H1 (cell line): ENCODE measurements around the gene AP4B1. TPM values are rescaled to one million over a fixed set of nuclear protein-coding genes. Genes with fewer than 3 reads are reported as not detected.

Experiments
- CTCF ChIA-PET: fragments of 300-600 bp; sonication (Branson Sonifier 250); formaldehyde crosslinking; loops from one replicate; lab custom pipeline; 2021; ENCODE audit not compliant: partially characterized antibody; lab: Charles Lee
- POLR2A ChIA-PET: fragments of 300-600 bp; sonication (Branson Sonifier 250); formaldehyde crosslinking; loops from one replicate; lab custom pipeline; 2021; ENCODE audit warnings: inconsistent platforms; ENCODE audit not compliant: partially characterized antibody; lab: Charles Lee
- DNase-seq, 2 experiments: peaks; one replicate each; pipeline versions ENCODE4 v3.0.0 to v3.0.0-alpha.2; 2010 to 2022; ENCODE audit warnings: low spot score in 2 of 2, low read depth in 1 of 2, mixed read lengths in 1 of 2
- FAIRE-seq: peaks from 2 replicates; lab custom pipeline; 2011; peaks lifted over from hg19 to GRCh38; lab: Jason Lieb, UNC
- H2AFZ ChIP-seq: 2 replicates; pipeline ENCODE4 v1.8.1; 2012; ENCODE audit warnings: low read length, inconsistent platforms
- H2AK5ac ChIP-seq: 2 replicates; pipeline ENCODE4 v1.6.1; 2013; ENCODE audit warnings: low read depth, low read length
- H2BK120ac ChIP-seq: replicated peaks from 2 replicates; pipeline ENCODE3; 2013; ENCODE audit warnings: low read depth, low read length, inconsistent platforms
- H2BK12ac ChIP-seq: 2 replicates; pipeline ENCODE4 v1.6.1; 2013; ENCODE audit warnings: low read depth, low read length
- H2BK15ac ChIP-seq: 2 replicates; pipeline ENCODE4 v1.6.1; 2013; ENCODE audit warnings: low read length
- H2BK20ac ChIP-seq: 2 replicates; pipeline ENCODE4 v1.6.1; 2013; ENCODE audit warnings: low read length
- H2BK5ac ChIP-seq: 2 replicates; pipeline ENCODE4 v1.6.1; 2013; ENCODE audit warnings: low read depth, low read length
- H3K14ac ChIP-seq: 2 replicates; pipeline ENCODE4 v1.6.1; 2013; ENCODE audit warnings: inconsistent platforms; ENCODE audit not compliant: insufficient read length
- H3K18ac ChIP-seq: 2 replicates; pipeline ENCODE4 v1.6.1; 2013; ENCODE audit warnings: low read length; ENCODE audit errors: extremely low read depth
- H3K23ac ChIP-seq: 2 replicates; pipeline ENCODE4 v1.6.1; 2013; ENCODE audit warnings: inconsistent platforms; ENCODE audit not compliant: insufficient read length
- H3K23me2 ChIP-seq: 2 replicates; pipeline ENCODE4 v1.6.1; 2013; ENCODE audit warnings: low read depth, low read length
- H3K27ac ChIP-seq: 2 replicates; pipeline ENCODE4 v1.6.1; 2011; ENCODE audit warnings: low read depth, low read length, inconsistent platforms
- H3K27me3 ChIP-seq, 4 experiments: replicated peaks in 1 of 4; 1 replicate in 1 of 4; 2 replicates in 3 of 4; pipeline versions ENCODE4 v1.6.1 to v1.8.1; 2011 to 2013; ENCODE audit warnings: low read length in 3 of 4, mild to moderate bottlenecking in 3 of 4, inconsistent platforms in 2 of 4, mixed read lengths in 2 of 4, moderate library complexity in 1 of 4; ENCODE audit not compliant: control insufficient read depth in 3 of 4, insufficient read depth in 3 of 4; ENCODE audit errors: extremely low read depth in 1 of 4
- H3K36me3 ChIP-seq, 4 experiments: 2 replicates each; pipeline versions ENCODE4 v1.6.1 to v1.8.1; 2011 to 2013; ENCODE audit warnings: mild to moderate bottlenecking in 4 of 4, low read length in 3 of 4, moderate library complexity in 2 of 4, control low read depth in 1 of 4, inconsistent platforms in 1 of 4; ENCODE audit not compliant: insufficient read depth in 4 of 4, control insufficient read depth in 2 of 4
- H3K4ac ChIP-seq: replicated peaks from 2 replicates; pipeline ENCODE3; 2013; ENCODE audit warnings: low read length, low read depth, mixed read lengths, inconsistent platforms; ENCODE audit not compliant: insufficient read length
- H3K4me1 ChIP-seq, 4 experiments: replicated peaks in 1 of 4; 1 replicate in 1 of 4; 2 replicates in 3 of 4; pipeline versions ENCODE4 v1.6.1 to v1.8.1; 2011 to 2013; ENCODE audit warnings: low read length in 3 of 4, inconsistent platforms in 2 of 4, mixed read lengths in 1 of 4; ENCODE audit not compliant: insufficient read depth in 4 of 4, control insufficient read depth in 3 of 4
- H3K4me2 ChIP-seq, 2 experiments: 2 replicates each; pipeline versions ENCODE4 v1.6.1 to v1.8.1; 2011 to 2013; ENCODE audit warnings: low read depth in 2 of 2, low read length in 2 of 2, control low read depth in 1 of 2, inconsistent platforms in 1 of 2, mild to moderate bottlenecking in 1 of 2; ENCODE audit not compliant: insufficient read depth in 1 of 2
- H3K4me3 ChIP-seq, 4 experiments: fragments of 200-600, 300-600 bp in 1 of 4; sonication (generic), shearing (Covaris generic), sonication (Bioruptor Twin) in 1 of 4; 2 replicates each; pipeline versions ENCODE4 v1.5.1 to v1.8.1; 2011 to 2016; ENCODE audit warnings: low read length in 4 of 4, low read depth in 3 of 4, control low read depth in 2 of 4, inconsistent platforms in 2 of 4, mild to moderate bottlenecking in 2 of 4, mixed read lengths in 1 of 4, moderate library complexity in 1 of 4; ENCODE audit not compliant: insufficient read depth in 2 of 4; ENCODE audit errors: extremely low read depth in 1 of 4
- H3K56ac ChIP-seq: replicated peaks from 2 replicates; pipeline ENCODE3; 2013; ENCODE audit warnings: low read depth, mild to moderate bottlenecking, mixed read lengths, low read length, inconsistent platforms; ENCODE audit not compliant: insufficient read length
- H3K79me1 ChIP-seq: 2 replicates; pipeline ENCODE4 v1.6.1; 2013; ENCODE audit warnings: low read depth, low read length, control low read depth
- H3K79me2 ChIP-seq, 2 experiments: 2 replicates each; pipeline versions ENCODE4 v1.6.1 to v1.8.1; 2012 to 2013; ENCODE audit warnings: low read length in 2 of 2, mild to moderate bottlenecking in 2 of 2, inconsistent platforms in 1 of 2; ENCODE audit not compliant: insufficient read depth in 2 of 2, control insufficient read depth in 1 of 2
- H3K9ac ChIP-seq, 4 experiments: replicated peaks in 1 of 4; 1 replicate in 1 of 4; 2 replicates in 3 of 4; pipeline versions ENCODE4 v1.6.1 to v1.8.1; 2011 to 2013; ENCODE audit warnings: low read depth in 3 of 4, low read length in 3 of 4, control low read depth in 2 of 4, mild to moderate bottlenecking in 2 of 4, moderate library complexity in 2 of 4, inconsistent platforms in 1 of 4; ENCODE audit errors: extremely low read depth in 1 of 4
- H3K9me3 ChIP-seq, 2 experiments: 2 replicates each; pipeline versions ENCODE4 v1.6.1 to v1.8.1; 2012 to 2013; ENCODE audit warnings: mild to moderate bottlenecking in 2 of 2, moderate library complexity in 2 of 2, control low read depth in 1 of 2, inconsistent platforms in 1 of 2, low read depth in 1 of 2, low read length in 1 of 2, mixed read lengths in 1 of 2; ENCODE audit not compliant: insufficient read depth in 2 of 2
- H4K20me1 ChIP-seq, 2 experiments: replicated peaks in 1 of 2; 2 replicates each; pipeline versions ENCODE3 to v1.8.1; 2011 to 2013; ENCODE audit warnings: inconsistent platforms in 2 of 2, low read length in 2 of 2, mild to moderate bottlenecking in 1 of 2; ENCODE audit not compliant: insufficient read depth in 2 of 2, control insufficient read depth in 1 of 2
- H4K5ac ChIP-seq: 2 replicates; pipeline ENCODE4 v1.6.1; 2013; ENCODE audit warnings: low read length, low read depth, mixed read lengths, inconsistent platforms; ENCODE audit not compliant: insufficient read length
- H4K8ac ChIP-seq: 2 replicates; pipeline ENCODE4 v1.8.0; 2013; ENCODE audit warnings: mild to moderate bottlenecking, moderate library complexity, low read length, inconsistent platforms; ENCODE audit not compliant: insufficient read depth; ENCODE audit errors: extremely low read depth
- H4K91ac ChIP-seq: replicated peaks from 2 replicates; pipeline ENCODE3; 2013; ENCODE audit warnings: low read length, mixed read lengths, inconsistent platforms; ENCODE audit not compliant: insufficient read length
- CHD2 ChIP-seq: IDR thresholded peaks from 2 replicates; pipeline ENCODE4 v1.6.1; 2012; ENCODE audit warnings: low read length, improper control_type of control experiment
- SIRT6 ChIP-seq: IDR thresholded peaks from one replicate; pipeline ENCODE4 v1.7.1; 2012; ENCODE audit warnings: low read length, inconsistent platforms
- WGBS, 2 experiments: shearing (Covaris generic) in 1 of 2; methylation state at CpG; one replicate each; pipeline versions ENCODE4 v1.1.6 to v1.1.7; 2013 to 2015; ENCODE audit warnings: low lambda C conversion rate in 2 of 2, mixed read lengths in 2 of 2, inconsistent platforms in 1 of 2, low coverage in 1 of 2, missing lambda C conversion rate in 1 of 2; ENCODE audit not compliant: insufficient replicate concordance in 2 of 2, insufficient coverage in 1 of 2, insufficient read length in 1 of 2; ENCODE audit errors: extremely low coverage in 1 of 2, missing lambda C conversion rate in 1 of 2; 5-methylcytosine and 5-hydroxymethylcytosine counted together
- polyA plus RNA-seq, 7 experiments: library from polyadenylated mRNA; depleted of rRNA in 3 of 7; stranded (reverse) in 5 of 7; unstranded in 2 of 7; fragments of >200 nt in 5 of 7; fragments of 200-250 nt in 2 of 7; gene quantifications; 1 replicate in 5 of 7; 2 replicates in 1 of 7; 4 replicates in 1 of 7; pipeline versions ENCODE4 v1.2.1 to v1.2.3, GENCODE V29; 2011 to 2013; ENCODE audit warnings: missing spikeins in 2 of 7, mixed read lengths in 2 of 7
- total RNA-seq: library from RNA; stranded (reverse); fragmentation: NEBNext Ultra II Directional; extraction: Animal tissue kit (Norgen Biotek cat#: 25700); gene quantifications from 2 replicates; pipeline ENCODE4 v1.2.1, GENCODE V29; 2021

The AP4B1 gene
- total and polyA plus RNA-seq, 2 of the 8 experiments (the other 6 are each of a cell fraction or from before 2014, with no cell fraction given), result 8.9 to 9.0 TPM

DNA sequence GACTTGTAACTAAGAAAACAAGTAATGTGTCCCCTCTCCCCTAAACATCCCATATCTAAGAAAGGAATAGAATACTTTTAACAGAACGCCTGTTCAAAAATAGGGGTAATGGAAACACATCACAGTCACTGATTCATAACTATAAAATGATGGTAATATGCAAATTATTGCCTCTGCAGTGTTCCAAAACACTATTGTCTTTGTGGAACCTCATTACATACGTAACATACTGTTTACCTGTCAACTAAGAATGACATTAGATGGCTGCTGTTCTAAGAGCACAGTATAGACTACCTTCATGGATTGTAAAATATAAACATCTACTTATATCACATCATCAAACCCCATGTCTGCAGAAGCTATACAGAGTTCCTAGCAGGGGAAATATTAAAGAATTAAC, 13.8 kb downstream of the AP4B1 start:
- H3K9me3 ChIP-seq, result no peaks in the 10 kb centered on the region
- no peak overlapping the region for H3K23ac ChIP-seq
- H2BK20ac ChIP-seq, result no peak overlapping the region
- no peak overlapping the region for H2AFZ ChIP-seq
- no peak overlapping the region for H3K18ac ChIP-seq
- no peaks in the 10 kb centered on the region for H3K27me3 ChIP-seq
- no peak for TF ChIP-seq SIRT6
- no peak for TF ChIP-seq CHD2
- no peak overlapping the region for H3K56ac ChIP-seq
- peaks cover 0 to 5% (median under 1%) of the 10 kb centered on the region in 4 experiments; a peak in 2 of 8 replicates for H3K36me3 ChIP-seq
- no peak overlapping the region for H2BK15ac ChIP-seq
- no peaks in the 10 kb centered on the region for H3K4me1 ChIP-seq
- no peak overlapping the region for H3K4me2 ChIP-seq
- no peaks in the 10 kb centered on the region for H3K23me2 ChIP-seq
- H2BK12ac ChIP-seq, result no peak overlapping the region
- H3K79me2 ChIP-seq, result no peaks in the 10 kb centered on the region
- no peak overlapping the region for H2BK120ac ChIP-seq
- no peak overlapping the region for H3K27ac ChIP-seq
- no peak overlapping the region for H3K9ac ChIP-seq
- H3K14ac ChIP-seq, result no peak overlapping the region
- no peak overlapping the region for H4K5ac ChIP-seq
- no peaks in the 10 kb centered on the region for H3K79me1 ChIP-seq
- no peak overlapping the region for H3K4ac ChIP-seq
- FAIRE-seq (no peak), DNase-seq (no peak)
- H4K91ac ChIP-seq, result no peak overlapping the region
- H2BK5ac ChIP-seq, result no peak overlapping the region
- no peaks in the 10 kb centered on the region for H4K20me1 ChIP-seq
- no peak overlapping the region for H2AK5ac ChIP-seq
- no peak overlapping the region for H4K8ac ChIP-seq
- ChIA-PET POLR2A (no interaction called here), CTCF (no interaction called here)
- no peak overlapping the region for H3K4me3 ChIP-seq
- 42% methylated on average over 2 of the region's 2 CpGs; no CpG with 5 or more reads in 1 of the 2 experiments for WGBS, 2 experiments
